A673 (cell line): ENCODE measurements around the gene LAMP2. TPM values are rescaled to one million over a fixed set of nuclear protein-coding genes. Genes with fewer than 3 reads are reported as not detected.
"Not testable (repeated sequence)": the region's sequence is repeated elsewhere in the genome, so short reads cannot be mapped to it uniquely, and the experiment has no call there.

ENCODE experiments used
- BruUV-seq: library from RNA; stranded (reverse); fragments of 400-500 nt; replicated peaks from 2 replicates; lab custom pipeline; 2021; lab: Mats Ljungman, UMichigan
- CTCF ChIA-PET: fragments of 300-600 bp; sonication (Branson Sonifier 250); formaldehyde crosslinking; loops from one replicate; lab custom pipeline; 2022; ENCODE audit warnings: antibody characterized with exemption; lab: Charles Lee
- POLR2A ChIA-PET: fragments of 300-600 bp; sonication (Branson Sonifier 250); formaldehyde crosslinking; loops from one replicate; lab custom pipeline; 2022; ENCODE audit warnings: antibody characterized with exemption; ENCODE audit not compliant: low non-redundant PET; lab: Charles Lee
- DNase-seq: peaks from one replicate; pipeline ENCODE4 v3.0.0-alpha.2; 2015; ENCODE audit warnings: low spot score
- H3K27ac ChIP-seq: fragments of 200-600 bp; sonication (generic); 2 replicates; pipeline ENCODE4 v1.5.1; 2016; ENCODE audit warnings: mixed run types, low read depth, mild to moderate bottlenecking, mixed read lengths, antibody characterized with exemption, low read length; ENCODE audit not compliant: poor library complexity, severe bottlenecking
- H3K27me3 ChIP-seq: fragments of 200-600 bp; sonication (generic); replicated peaks from 2 replicates; pipeline ENCODE4 v1.6.1; 2017; ENCODE audit warnings: mixed run types, low read depth, mild to moderate bottlenecking, mixed read lengths, antibody characterized with exemption, low read length; ENCODE audit not compliant: insufficient read depth, poor library complexity
- H3K36me3 ChIP-seq: fragments of 200-600 bp; sonication (generic); 2 replicates; pipeline ENCODE4 v1.6.1; 2016; ENCODE audit warnings: mixed run types, mild to moderate bottlenecking, mixed read lengths, antibody characterized with exemption, low read length; ENCODE audit not compliant: insufficient read depth, poor library complexity, severe bottlenecking
- H3K4me1 ChIP-seq: fragments of 200-600 bp; sonication (generic); 2 replicates; pipeline ENCODE4 v1.6.1; 2017; ENCODE audit warnings: mixed run types, mild to moderate bottlenecking, mixed read lengths, antibody characterized with exemption, low read length; ENCODE audit not compliant: insufficient read depth, poor library complexity, severe bottlenecking
- H3K4me3 ChIP-seq: fragments of 200-600 bp; sonication (generic); 2 replicates; pipeline ENCODE4 v1.5.1; 2016; ENCODE audit warnings: low read depth, mixed run types, mild to moderate bottlenecking, mixed read lengths, low read length; ENCODE audit not compliant: poor library complexity, severe bottlenecking
- H3K9me3 ChIP-seq: fragments of 200-600 bp; sonication (generic); 2 replicates; pipeline ENCODE4 v1.6.1; 2016; ENCODE audit warnings: mixed run types, low read depth, mild to moderate bottlenecking, mixed read lengths, antibody characterized with exemption, low read length; ENCODE audit not compliant: poor library complexity, severe bottlenecking
- EZH2 ChIP-seq: fragments of 200-600 bp; sonication (generic); IDR thresholded peaks from 2 replicates; pipeline ENCODE4 v1.6.1; 2017; ENCODE audit warnings: borderline replicate concordance, low read depth, mild to moderate bottlenecking, mixed read lengths, antibody characterized with exemption, low read length; ENCODE audit not compliant: poor library complexity, severe bottlenecking
- intact Hi-C: fragments of 100-400 bp; cut with micrococcal nuclease; formaldehyde crosslinking; loops from one replicate; pipeline ENCODE4 v1.10.0; 2022; ENCODE audit not compliant: unreplicated experiment
- total RNA-seq: library from RNA; stranded (reverse); gene quantifications from 2 replicates; pipeline ENCODE4 v1.2.3, GENCODE V29; 2021
- TF ChIP-seq, protein P1 (sequence below): fragments of 300-800, 200-600 bp; sonication (generic); conservative IDR thresholded peaks from 2 replicates; pipeline ENCODE4 v1.5.1; 2017; ENCODE audit warnings: low read depth, mild to moderate bottlenecking, antibody characterized with exemption, low read length, moderate library complexity, mixed read lengths

LAMP2 gene
- total RNA-seq, 1 experiment from 2014 or later, result 61.0 TPM

DNA sequence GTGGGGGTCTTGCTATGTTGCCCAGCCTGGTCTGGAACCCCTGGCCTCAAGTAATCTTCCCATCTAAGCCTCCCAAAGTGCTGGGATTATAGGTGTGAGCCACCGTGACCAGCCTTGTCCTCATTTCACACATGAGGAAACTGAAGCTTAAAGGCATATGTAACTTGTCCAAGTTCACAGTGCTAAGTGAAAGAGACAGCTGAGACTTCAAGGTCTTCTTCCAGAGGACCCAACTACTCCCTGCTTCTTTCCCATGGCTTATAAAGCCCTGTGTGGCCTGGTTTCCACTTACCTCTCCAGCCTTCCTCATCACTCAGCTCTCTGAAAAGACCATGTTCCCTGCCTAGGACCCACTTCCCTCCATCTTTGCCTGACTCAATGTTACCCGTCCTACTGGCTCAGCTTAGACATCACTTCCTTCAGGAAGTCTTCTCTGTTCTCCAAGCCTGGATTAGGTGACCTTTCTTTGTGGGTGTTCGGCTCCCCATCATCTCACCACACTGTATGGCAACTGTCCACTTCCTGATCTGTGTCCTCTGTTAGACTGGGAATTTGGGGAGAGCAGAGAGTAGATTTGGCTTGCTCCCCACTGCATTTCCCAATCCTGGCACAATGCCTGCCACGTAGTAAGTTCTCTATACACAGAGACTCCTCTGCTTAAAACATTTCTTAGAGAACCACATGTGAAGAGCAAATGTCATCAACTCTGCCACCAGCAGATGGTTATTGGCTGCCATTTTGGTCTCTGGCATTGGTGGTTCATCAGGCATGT is 30.4 kb upstream of the LAMP2 start:
- Histone ChIP-seq H3K4me3 (no peak overlapping the region), H3K36me3 (no peaks in the 10 kb centered on the region), H3K27me3 (no peaks in the 10 kb centered on the region), H3K4me1 (no peaks in the 10 kb centered on the region), H3K9me3 (no peaks in the 10 kb centered on the region), H3K27ac (no peak overlapping the region)
- TF ChIP-seq EZH2, result no peak
- no peak for DNase-seq
- ChIA-PET CTCF (no interaction called here), POLR2A (no interaction called here)
- no TSS peak for BruUV-seq
- intact Hi-C loops, result loop anchor here (2.0 kb wide), 1 partner anchor 269 kb away; no protein-coding TSS in a partner anchor

DNA sequence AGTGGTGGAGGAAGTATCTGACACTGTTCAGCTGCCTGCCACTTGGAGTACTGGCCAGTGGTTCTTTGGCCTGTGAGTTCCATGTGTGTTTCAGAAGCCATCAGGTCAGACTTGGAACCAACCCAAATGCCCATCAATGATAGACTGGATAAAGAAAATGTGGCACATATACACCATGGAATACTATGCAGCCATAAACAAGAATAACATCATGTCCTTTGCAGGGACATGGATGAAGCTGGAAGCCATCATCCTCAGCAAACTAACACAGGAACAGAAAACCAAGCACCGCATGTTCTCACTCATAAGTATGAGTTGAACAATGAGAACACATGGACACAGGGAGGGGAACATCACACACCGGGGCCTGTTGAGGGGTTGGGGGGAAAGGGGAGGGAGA is 21.0 kb upstream of the LAMP2 start:
- H3K27ac ChIP-seq, DNase-seq, intact Hi-C loops, BruUV-seq, H3K4me3 ChIP-seq, H3K36me3 ChIP-seq, H3K9me3 ChIP-seq, CTCF ChIA-PET, H3K27me3 ChIP-seq, H3K4me1 ChIP-seq, POLR2A ChIA-PET: not testable (repeated sequence)

DNA sequence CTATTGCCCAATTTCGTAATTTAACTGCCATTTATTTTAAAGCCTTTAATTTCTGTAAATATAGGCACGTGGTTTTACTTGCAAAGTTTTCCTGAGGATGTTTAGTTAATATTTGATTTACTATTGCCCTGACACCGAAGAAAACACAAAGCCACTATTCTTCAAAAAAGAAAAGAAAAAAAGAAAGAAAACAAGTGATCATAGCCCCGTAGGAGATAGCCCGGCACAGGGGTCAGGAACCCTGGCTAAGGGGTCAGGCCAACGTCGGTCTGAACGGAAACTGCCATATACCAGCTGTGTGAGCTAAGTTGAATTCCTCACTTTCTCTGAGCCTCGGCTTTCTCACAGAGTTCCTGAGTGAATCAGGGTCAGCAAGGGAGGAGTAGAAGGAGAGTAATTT is 17.7 kb upstream of the LAMP2 start:
- H3K9me3 ChIP-seq, result no peaks in the 10 kb centered on the region
- POLR2A ChIA-PET, result no interaction called here
- no peak overlapping the region for H3K4me3 ChIP-seq
- DNase-seq, result no peak
- H3K36me3 ChIP-seq, result no peaks in the 10 kb centered on the region
- intact Hi-C loops, result no loop called here
- no peak overlapping the region for H3K27ac ChIP-seq
- no peaks in the 10 kb centered on the region for H3K4me1 ChIP-seq
- H3K27me3 ChIP-seq, result no peaks in the 10 kb centered on the region
- TF ChIP-seq EZH2, result no peak
- TF ChIP-seq, protein P1, sequence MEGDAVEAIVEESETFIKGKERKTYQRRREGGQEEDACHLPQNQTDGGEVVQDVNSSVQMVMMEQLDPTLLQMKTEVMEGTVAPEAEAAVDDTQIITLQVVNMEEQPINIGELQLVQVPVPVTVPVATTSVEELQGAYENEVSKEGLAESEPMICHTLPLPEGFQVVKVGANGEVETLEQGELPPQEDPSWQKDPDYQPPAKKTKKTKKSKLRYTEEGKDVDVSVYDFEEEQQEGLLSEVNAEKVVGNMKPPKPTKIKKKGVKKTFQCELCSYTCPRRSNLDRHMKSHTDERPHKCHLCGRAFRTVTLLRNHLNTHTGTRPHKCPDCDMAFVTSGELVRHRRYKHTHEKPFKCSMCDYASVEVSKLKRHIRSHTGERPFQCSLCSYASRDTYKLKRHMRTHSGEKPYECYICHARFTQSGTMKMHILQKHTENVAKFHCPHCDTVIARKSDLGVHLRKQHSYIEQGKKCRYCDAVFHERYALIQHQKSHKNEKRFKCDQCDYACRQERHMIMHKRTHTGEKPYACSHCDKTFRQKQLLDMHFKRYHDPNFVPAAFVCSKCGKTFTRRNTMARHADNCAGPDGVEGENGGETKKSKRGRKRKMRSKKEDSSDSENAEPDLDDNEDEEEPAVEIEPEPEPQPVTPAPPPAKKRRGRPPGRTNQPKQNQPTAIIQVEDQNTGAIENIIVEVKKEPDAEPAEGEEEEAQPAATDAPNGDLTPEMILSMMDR, result no peak
- CTCF ChIA-PET, result interaction anchor here (1.3 kb wide), 1 partner anchor 34 kb away, joined by 5 read pairs; no protein-coding TSS in a partner anchor
- BruUV-seq, result no TSS peak

DNA sequence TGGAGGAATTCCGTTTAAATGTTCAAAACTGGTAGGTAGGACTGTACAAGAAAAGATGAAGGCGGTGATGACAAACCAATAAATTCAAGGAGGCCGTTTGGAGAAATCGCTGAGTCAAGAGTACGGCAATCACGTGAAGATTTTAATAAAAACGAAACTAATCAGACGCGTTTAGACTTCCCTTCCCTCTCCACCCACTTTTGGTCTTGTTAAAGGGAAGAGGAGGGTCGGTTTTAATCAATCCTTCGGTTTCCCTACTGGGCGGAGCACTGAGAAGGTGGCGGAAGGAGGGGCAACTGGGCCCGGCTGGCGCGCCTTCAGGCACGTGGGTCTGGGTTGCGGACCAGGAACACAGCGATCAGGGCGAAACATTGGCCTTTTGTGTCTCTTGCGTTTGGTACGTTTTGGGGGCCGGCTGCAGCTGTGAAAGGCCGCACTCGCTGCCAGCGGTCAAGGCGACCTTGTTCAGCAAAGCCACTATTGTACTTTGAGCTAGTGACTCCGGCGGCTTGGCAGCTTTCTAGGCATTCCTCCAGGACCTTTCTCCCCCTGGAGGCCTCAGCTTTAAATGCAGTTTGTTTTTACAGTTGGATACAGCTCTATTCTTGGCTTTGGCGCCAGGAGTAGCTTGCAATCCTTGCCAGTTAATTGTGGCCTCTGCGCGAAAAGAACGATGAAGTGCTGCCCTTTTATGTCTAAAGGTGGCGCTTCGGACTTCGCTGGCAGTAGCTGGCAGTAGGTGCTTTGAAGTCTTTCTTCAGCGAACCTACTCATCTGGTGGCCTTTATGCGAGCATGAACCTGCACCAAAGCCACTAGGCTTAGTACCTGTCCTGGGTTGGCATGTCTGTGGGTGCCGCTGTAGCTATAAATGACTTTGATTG is 16.8 kb upstream of the LAMP2 start:
- Histone ChIP-seq H3K4me1 (no peaks in the 10 kb centered on the region), H3K36me3 (no peaks in the 10 kb centered on the region), H3K27me3 (no peaks in the 10 kb centered on the region), H3K27ac (peak overlapping the region; percentile 64), H3K4me3 (peak overlapping the region; percentile 37), H3K9me3 (no peaks in the 10 kb centered on the region)
- DNase-seq, result peak; percentile 86
- BruUV-seq, result no TSS peak
- no peak for TF ChIP-seq EZH2
- TF ChIP-seq, protein P1, result peak; percentile 59
- intact Hi-C loops, result no loop called here
- POLR2A ChIA-PET, result no interaction called here
- CTCF ChIA-PET, result interaction anchor here (0.6 to 1.3 kb wide), 3 partner anchors 34 to 356 kb away, joined by 3 to 5 read pairs (median 3); no protein-coding TSS in a partner anchor
